Sigmoid colon (tissue), 7 donors: ENCODE results near the gene PYGB. TPM values are rescaled to one million over a fixed set of nuclear protein-coding genes. Genes with fewer than 3 reads are reported as not detected.

Experiments used
- DNase-seq: peaks from one replicate; pipeline ENCODE4 v3.0.0-alpha.2; 2019
- H3K27ac ChIP-seq, 4 donors: fragments of 200-600 bp; sonication (generic); one replicate each; pipeline ENCODE4 v1.5.1; 2016 to 2019; ENCODE audit warnings: mild to moderate bottlenecking in 1 of 4
- H3K27me3 ChIP-seq, 3 donors: fragments of 200-600 bp; sonication (generic); one replicate each; pipeline ENCODE4 v1.5.1; 2019; ENCODE audit warnings: mild to moderate bottlenecking in 1 of 3
- H3K36me3 ChIP-seq, 4 donors: fragments of 200-600 bp; sonication (generic); one replicate each; pipeline ENCODE4 v1.5.1; 2016 to 2019
- H3K4me1 ChIP-seq, 4 donors: fragments of 200-600 bp; sonication (generic); one replicate each; pipeline ENCODE4 v1.5.1; 2017 to 2019
- H3K4me3 ChIP-seq, 4 donors: fragments of 200-600 bp; sonication (generic); one replicate each; pipeline ENCODE4 v1.5.1; 2017 to 2019; ENCODE audit warnings: mild to moderate bottlenecking in 2 of 4, moderate library complexity in 1 of 4
- H3K9me3 ChIP-seq, 4 donors: fragments of 200-600 bp in 3 of 4; sonication (generic) in 3 of 4; one replicate each; pipeline versions ENCODE4 v1.5.1 to v1.6.1; 2013 to 2019
- CTCF ChIP-seq, 4 experiments: fragments of 450-650 bp in 3 of 4; fragments of 200-600 bp in 1 of 4; IDR thresholded peaks; one replicate each; pipeline ENCODE4 v1.5.1; 2016 to 2019; ENCODE audit warnings: antibody characterized with exemption in 4 of 4, mild to moderate bottlenecking in 3 of 4, moderate library complexity in 2 of 4
- EP300 ChIP-seq, 4 donors: sonication (generic); formaldehyde crosslinking; IDR thresholded peaks; one replicate each; pipeline ENCODE4 v1.6.1; 2017; ENCODE audit warnings: antibody characterized with exemption in 4 of 4
- POLR2A ChIP-seq, 2 donors: fragments of 450-650 bp; IDR thresholded peaks; one replicate each; pipeline ENCODE4 v1.6.1; 2016; ENCODE audit warnings: antibody characterized with exemption in 2 of 2, mild to moderate bottlenecking in 2 of 2, moderate library complexity in 2 of 2
- POLR2AphosphoS5 ChIP-seq, 4 donors: sonication (generic); formaldehyde crosslinking; IDR thresholded peaks; one replicate each; pipeline ENCODE4 v1.6.1; 2017; ENCODE audit warnings: antibody characterized with exemption in 4 of 4
- WGBS, 2 donors: extraction: QIAGEN DNeasy Blood & Tissue Kit; methylation state at CpG; one replicate each; pipeline ENCODE4 v1.1.7; 2013; 5-methylcytosine and 5-hydroxymethylcytosine counted together
- intact Hi-C: fragments of 100-400 bp; cut with DNase I; formaldehyde crosslinking; loops from one replicate; pipeline ENCODE4 v1.15.1; 2023
- polyA plus RNA-seq, 3 donors: library from polyadenylated mRNA; stranded (reverse); fragments of 200-250 nt; gene quantifications; one replicate each; pipeline ENCODE4 v1.2.3, GENCODE V29; 2013
- total RNA-seq, 4 donors: library from RNA; depleted of rRNA; stranded (reverse); fragments of >200 nt; gene quantifications; one replicate each; pipeline ENCODE4 v1.1.0, GENCODE V29; 2016
- donor health status: healthy with polysubstance abuse.
- donor health status: Bipolar disorder and iron deficiency.
- donor health status: healthy.

PYGB gene
- total and polyA plus RNA-seq, 7 donors = 45.6 to 317 (median 198) TPM

GRCh38 chr20:25212242-25212641, 35.6 kb upstream of the PYGB start:
- no peak overlapping the region for H3K4me3 ChIP-seq
- no peaks in the 10 kb centered on the region for H3K9me3 ChIP-seq
- peaks cover 28 to 76% (median 49%) of the 10 kb centered on the region in 4 donors for H3K36me3 ChIP-seq
- no peak overlapping the region for H3K27ac ChIP-seq
- H3K27me3 ChIP-seq = no peaks in the 10 kb centered on the region
- 79 to 92% methylated on average over 5 of the region's 5 CpGs for WGBS, 2 donors
- intact Hi-C loops = no loop called here
- DNase-seq = no peak
- H3K4me1 ChIP-seq = no peaks in the 10 kb centered on the region
- TF ChIP-seq EP300 (IDR thresholded peaks at IDR 0.05) (no peak), POLR2A (IDR thresholded peaks at IDR 0.05) (no peak), POLR2AphosphoS5 (IDR thresholded peaks at IDR 0.05) (no peak), CTCF (IDR thresholded peaks at IDR 0.05) (no peak)

GRCh38 chr20:25213566-25214425, 34.1 kb upstream of the PYGB start:
- H3K4me3 ChIP-seq = no peak overlapping the region
- intact Hi-C loops = no loop called here
- H3K27ac ChIP-seq = no peak overlapping the region
- 92 to 96% methylated on average over 21 of the region's 21 CpGs for WGBS, 2 donors
- H3K9me3 ChIP-seq = no peaks in the 10 kb centered on the region
- H3K36me3 ChIP-seq = peaks cover 28 to 91% (median 56%) of the 10 kb centered on the region in 4 donors
- no peak for DNase-seq
- no peaks in the 10 kb centered on the region for H3K27me3 ChIP-seq
- TF ChIP-seq CTCF (IDR thresholded peaks at IDR 0.05) = no peak
- no peak for TF ChIP-seq POLR2A (IDR thresholded peaks at IDR 0.05)
- no peak for TF ChIP-seq POLR2AphosphoS5 (IDR thresholded peaks at IDR 0.05)
- no peak for TF ChIP-seq EP300 (IDR thresholded peaks at IDR 0.05)
- H3K4me1 ChIP-seq = no peaks in the 10 kb centered on the region

- Histone ChIP-seq H3K4me1 (no peaks in the 10 kb centered on the region), H3K4me3 (no peak overlapping the region), H3K27ac (no peak overlapping the region), H3K36me3 (peaks cover 28 to 97% (median 56%) of the 10 kb centered on the region in 4 donors), H3K27me3 (no peaks in the 10 kb centered on the region), H3K9me3 (no peaks in the 10 kb centered on the region)
- intact Hi-C loops = no loop called here
- no peak for DNase-seq
- TF ChIP-seq POLR2AphosphoS5 (IDR thresholded peaks at IDR 0.05) = no peak
- TF ChIP-seq CTCF (IDR thresholded peaks at IDR 0.05) = no peak
- TF ChIP-seq EP300 (IDR thresholded peaks at IDR 0.05) = no peak
- TF ChIP-seq POLR2A (IDR thresholded peaks at IDR 0.05) = no peak
- 80 to 93% methylated on average over 7 of the region's 7 CpGs for WGBS, 2 donors
These were observed 33.5 kb upstream of the PYGB start for GRCh38 chr20:25214426-25214790.

- no peak overlapping the region for H3K4me3 ChIP-seq
- no peaks in the 10 kb centered on the region for H3K4me1 ChIP-seq
- intact Hi-C loops = no loop called here
- H3K27ac ChIP-seq = no peak overlapping the region
- H3K36me3 ChIP-seq = peaks cover 26 to 99% (median 56%) of the 10 kb centered on the region in 4 donors
- TF ChIP-seq POLR2A (IDR thresholded peaks at IDR 0.05) (no peak), CTCF (IDR thresholded peaks at IDR 0.05) (no peak), EP300 (IDR thresholded peaks at IDR 0.05) (no peak), POLR2AphosphoS5 (IDR thresholded peaks at IDR 0.05) (no peak)
- DNase-seq = no peak
- no peaks in the 10 kb centered on the region for H3K9me3 ChIP-seq
- no peaks in the 10 kb centered on the region for H3K27me3 ChIP-seq
- 94 to 96% methylated on average over 7 of the region's 7 CpGs for WGBS, 2 donors
These were observed 33.1 kb upstream of the PYGB start for GRCh38 chr20:25214819-25215218.
